Thoracic aorta endothelial cell (primary cell): ENCODE data around the gene ARMS2. TPM values are rescaled to one million over a fixed set of nuclear protein-coding genes. Genes with fewer than 3 reads are reported as not detected.

Experiments used
- small RNA-seq: library from RNA; depleted of rRNA; stranded (forward); fragments of <200 nt; gene quantifications from one replicate; pipeline ENCODE3, GENCODE V24; 2012
- total RNA-seq: library from RNA; depleted of rRNA; stranded (reverse); fragments of >200 nt; gene quantifications from 2 replicates; pipeline ENCODE4 v1.2.3, GENCODE V29; 2012

ARMS2 gene
- total RNA-seq = not detected in 2 replicates

DNA sequence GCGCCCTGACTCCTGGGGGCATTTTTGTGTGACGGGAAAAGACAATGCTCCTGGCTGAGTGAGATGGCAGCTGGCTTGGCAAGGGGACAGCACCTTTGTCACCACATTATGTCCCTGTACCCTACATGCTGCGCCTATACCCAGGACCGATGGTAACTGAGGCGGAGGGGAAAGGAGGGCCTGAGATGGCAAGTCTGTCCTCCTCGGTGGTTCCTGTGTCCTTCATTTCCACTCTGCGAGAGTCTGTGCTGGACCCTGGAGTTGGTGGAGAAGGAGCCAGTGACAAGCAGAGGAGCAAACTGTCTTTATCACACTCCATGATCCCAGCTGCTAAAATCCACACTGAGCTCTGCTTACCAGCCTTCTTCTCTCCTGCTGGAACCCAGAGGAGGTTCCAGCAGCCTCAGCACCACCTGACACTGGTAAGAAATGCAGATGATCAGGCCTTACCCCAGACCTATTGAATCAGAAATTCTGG is at the start of gene ARMS2:
Gene ARMS2, plus strand, starts transcription at position 51 of the 478 bp plus-strand sequence. Its CDS starts 75 bp downstream, at position 126.

DNA sequence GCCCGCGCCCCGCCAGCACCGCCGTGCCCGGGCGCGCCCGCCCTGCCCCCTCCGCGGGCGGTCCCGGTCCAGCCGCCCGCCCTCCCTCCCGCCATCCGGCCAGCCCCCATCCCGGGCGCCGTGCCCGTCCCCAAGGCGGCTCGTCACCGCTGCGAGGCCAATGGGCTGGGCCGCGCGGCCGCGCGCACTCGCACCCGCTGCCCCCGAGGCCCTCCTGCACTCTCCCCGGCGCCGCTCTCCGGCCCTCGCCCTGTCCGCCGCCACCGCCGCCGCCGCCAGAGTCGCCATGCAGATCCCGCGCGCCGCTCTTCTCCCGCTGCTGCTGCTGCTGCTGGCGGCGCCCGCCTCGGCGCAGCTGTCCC is 6.9 kb downstream of the ARMS2 start, which contains the start of gene HTRA1:
Gene HTRA1, plus strand, starts transcription at position 187 of the 362 bp plus-strand sequence. Its CDS starts 100 bp downstream, at position 287.

Small RNA genes within 50 kb of the gene (small RNA-seq; reads per million reads assigned to genes)
- 0.77 reads per million, percentile 8 among the genes with 10 or more reads in this experiment for gene MIR3941

Other genes with a start within 250 kb of the ARMS2 start
- gene BTBD16, start 183.4 kb upstream of the ARMS2 start, total RNA-seq = not detected in 2 replicates
- 47.5 and 53.8 TPM in 2 replicates for gene PLEKHA1, start 79.9 kb upstream of the ARMS2 start, total RNA-seq
- gene HTRA1, start 6.9 kb downstream of the ARMS2 start, total RNA-seq = 22.4 and 37.0 TPM in 2 replicates
- gene DMBT1, start 106.1 kb downstream of the ARMS2 start, total RNA-seq = not detected in 2 replicates
- gene C10orf120, start 245.2 kb downstream of the ARMS2 start, total RNA-seq = not detected in 2 replicates